Nephron progenitor cell (in vitro differentiated cells): ENCODE data around the gene SRCAP.
A peak's percentile ranks its signal among the peaks of the same experiment; 100 is the strongest.

Source experiments
- DNase-seq: peaks from one replicate; pipeline ENCODE4 v3.0.0; 2021
- H3K27ac Mint-ChIP-seq: 2 replicates; pipeline ENCODE4 v1.8.0; 2021; ENCODE audit warnings: mild to moderate bottlenecking, moderate library complexity, mixed read lengths
- H3K27me3 Mint-ChIP-seq: 2 replicates; pipeline ENCODE4 v1.8.0; 2021; ENCODE audit warnings: mild to moderate bottlenecking, low read depth, mixed read lengths; ENCODE audit not compliant: poor library complexity
- H3K36me3 Mint-ChIP-seq: 2 replicates; pipeline ENCODE4 v1.8.0; 2021; ENCODE audit warnings: low read depth, mixed read lengths
- H3K4me1 Mint-ChIP-seq: 2 replicates; pipeline ENCODE4 v1.8.0; 2021; ENCODE audit warnings: mixed read lengths
- H3K4me3 Mint-ChIP-seq: 2 replicates; pipeline ENCODE4 v1.8.0; 2021; ENCODE audit warnings: mild to moderate bottlenecking, moderate library complexity, mixed read lengths
- H3K9me3 Mint-ChIP-seq: 2 replicates; pipeline ENCODE4 v1.8.0; 2021; ENCODE audit warnings: mild to moderate bottlenecking, moderate library complexity, mixed read lengths
- CTCF ChIP-seq: fragments of 200-600 bp; sonication (generic); IDR thresholded peaks from 2 replicates; pipeline ENCODE4 v1.5.0; 2021; ENCODE audit warnings: antibody characterized with exemption

The SRCAP gene

DNA sequence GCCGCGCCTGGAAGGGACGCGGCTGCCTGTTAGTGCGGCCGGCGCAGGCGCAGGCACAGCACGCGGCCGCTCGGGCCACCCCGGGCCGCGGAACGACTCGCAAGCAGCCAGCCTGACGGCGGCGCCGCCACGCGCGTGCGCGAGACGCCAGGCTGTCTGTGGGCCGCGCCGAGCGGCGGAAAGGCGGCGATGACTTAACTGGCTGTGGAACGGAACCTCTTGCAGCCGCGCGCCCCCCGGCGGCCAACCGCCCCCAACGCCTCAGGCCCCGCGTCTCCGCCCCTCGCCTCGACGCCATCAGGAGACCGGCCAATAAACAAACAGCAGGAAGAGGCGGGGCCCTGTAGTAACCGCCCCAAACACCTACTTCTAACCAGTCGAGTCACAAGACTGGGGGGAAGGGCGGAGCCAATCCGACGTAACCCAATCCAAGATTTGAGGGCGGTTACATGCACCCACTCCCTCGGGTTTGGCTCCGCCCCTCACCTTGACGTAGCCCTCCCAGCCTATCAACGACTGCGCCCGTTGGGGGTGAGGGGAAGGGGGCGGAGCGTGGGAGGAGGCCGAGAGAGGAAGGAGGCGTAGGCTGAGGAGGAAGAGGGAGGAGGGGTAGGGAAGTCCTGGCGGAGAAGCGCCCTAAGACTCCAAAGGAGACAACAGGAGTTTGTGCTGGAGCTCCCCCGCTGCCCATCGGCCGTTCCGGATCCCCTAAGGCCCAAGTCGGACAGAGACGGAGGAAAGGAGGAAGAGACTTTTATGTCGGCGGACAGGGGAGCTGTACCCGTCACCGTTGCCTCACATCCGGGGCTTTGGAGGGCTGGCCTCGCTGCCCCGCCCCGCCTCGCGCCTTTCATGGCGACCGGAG, 40.9 kb upstream of the SRCAP start, which contains the start of gene FBRS:
FBRS (plus strand) TSS at position 566 of the 865 bp plus-strand sequence. CDS start 1,088 bp downstream, outside the sequence.
- H3K27ac Mint-ChIP-seq: peak within 1 kb of the TSS; percentile 100
- peaks cover 39% of the 10 kb centered on the region for H3K36me3 Mint-ChIP-seq
- peak; percentile 68 for TF ChIP-seq CTCF
- H3K4me3 Mint-ChIP-seq: peak within 1 kb of the TSS; percentile 98
- H3K4me1 Mint-ChIP-seq: peaks cover 37% of the 10 kb centered on the region
- H3K27me3 Mint-ChIP-seq: peaks cover 2% of the 10 kb centered on the region
- DNase-seq: peak; percentile 100
- H3K9me3 Mint-ChIP-seq: no peaks in the 10 kb centered on the region

DNA sequence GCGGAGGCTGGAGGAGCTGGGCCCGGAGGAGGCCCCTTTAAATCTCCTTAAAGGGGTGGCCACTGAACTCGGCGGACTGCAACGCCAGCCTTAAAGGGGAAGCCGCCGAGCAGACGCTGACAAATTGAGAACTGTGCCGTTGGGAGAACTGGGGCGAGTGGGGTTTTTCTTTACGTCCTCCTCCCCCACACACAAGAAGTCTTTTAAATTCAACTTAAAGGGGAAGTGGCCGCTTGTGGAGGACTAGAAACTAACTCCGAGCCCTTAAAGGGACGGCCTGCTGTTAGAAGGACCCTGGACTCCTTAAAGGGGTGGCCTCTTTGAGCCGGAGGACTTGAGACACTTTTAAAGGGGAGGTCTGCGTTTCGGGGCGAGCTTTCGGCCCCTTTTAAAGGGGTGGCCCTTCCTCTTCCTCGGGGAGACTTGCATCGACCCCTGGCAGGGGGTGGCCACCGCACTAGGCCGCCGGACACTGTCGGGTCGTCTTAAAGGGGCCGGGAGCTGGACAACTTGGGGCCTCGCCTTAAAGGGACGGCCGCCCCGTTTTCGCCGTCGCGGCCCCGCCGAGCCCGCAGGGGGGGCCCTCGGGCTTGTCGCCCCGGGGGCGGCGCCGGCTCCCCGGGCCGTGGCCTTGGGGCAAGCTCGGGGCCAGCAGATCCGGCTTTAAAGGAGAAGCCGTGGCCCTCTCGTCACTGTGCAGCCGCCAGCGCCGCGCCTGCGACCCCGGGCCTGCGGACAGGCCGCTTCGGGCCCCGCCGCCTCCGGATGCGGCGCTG, 40.1 kb upstream of the SRCAP start:
- Mint-ChIP-seq H3K27ac (peak overlapping the region; percentile 100), H3K4me1 (peaks cover 45% of the 10 kb centered on the region), H3K4me3 (peak overlapping the region; percentile 98), H3K27me3 (peaks cover 2% of the 10 kb centered on the region), H3K36me3 (peaks cover 46% of the 10 kb centered on the region), H3K9me3 (no peaks in the 10 kb centered on the region)
- DNase-seq: peak; percentile 72
- no peak for TF ChIP-seq CTCF

- peak overlapping the region; percentile 79 for H3K4me3 Mint-ChIP-seq
- peak; percentile 74 for DNase-seq
- peak overlapping the region; percentile 19 for H3K27ac Mint-ChIP-seq
- peaks cover 46% of the 10 kb centered on the region for H3K36me3 Mint-ChIP-seq
- H3K4me1 Mint-ChIP-seq: peaks cover 45% of the 10 kb centered on the region
- TF ChIP-seq CTCF: no peak
- H3K9me3 Mint-ChIP-seq: no peaks in the 10 kb centered on the region
- H3K27me3 Mint-ChIP-seq: peaks cover 2% of the 10 kb centered on the region
These were observed 39.2 kb upstream of the SRCAP start for GRCh38 chr16:30659507-30660423.

GRCh38 chr16:30660424-30661261, 38.3 kb upstream of the SRCAP start:
- H3K4me1 Mint-ChIP-seq: peaks cover 45% of the 10 kb centered on the region
- peaks cover 47% of the 10 kb centered on the region for H3K36me3 Mint-ChIP-seq
- peak overlapping the region; percentile 79 for H3K4me3 Mint-ChIP-seq
- peak overlapping the region; percentile 91 for H3K27ac Mint-ChIP-seq
- no peak for DNase-seq
- H3K9me3 Mint-ChIP-seq: no peaks in the 10 kb centered on the region
- H3K27me3 Mint-ChIP-seq: peaks cover 2% of the 10 kb centered on the region
- TF ChIP-seq CTCF: no peak

GRCh38 chr16:30662449-30662848, 36.5 kb upstream of the SRCAP start:
- no peaks in the 10 kb centered on the region for H3K9me3 Mint-ChIP-seq
- H3K36me3 Mint-ChIP-seq: peaks cover 46% of the 10 kb centered on the region
- TF ChIP-seq CTCF: no peak
- peaks cover 35% of the 10 kb centered on the region for H3K4me1 Mint-ChIP-seq
- H3K27me3 Mint-ChIP-seq: peaks cover 2% of the 10 kb centered on the region
- DNase-seq: no peak
- peak overlapping the region; percentile 25 for H3K27ac Mint-ChIP-seq
- no peak overlapping the region for H3K4me3 Mint-ChIP-seq
